Cerebellar nuclear complex (tissue), 1 donor: ENCODE results near the gene CLIP4.
"Not testable (repeated sequence)": the region's sequence is repeated elsewhere in the genome, so short reads cannot be mapped to it uniquely, and the experiment has no call there.

Source experiments
- DNase-seq, 2 experiments: peaks; one replicate each; lab custom pipeline; 2025; lab: John Stamatoyannopoulos, UW

CLIP4 gene

GRCh38 chr2:29100564-29100963, 14.7 kb upstream of the CLIP4 start:
- no peak for DNase-seq

GRCh38 chr2:29104688-29105087, 10.5 kb upstream of the CLIP4 start:
- DNase-seq = no peak

- DNase-seq = no peak
Measured at GRCh38 chr2:29105375-29105774, 9.8 kb upstream of the CLIP4 start.

GRCh38 chr2:29106256-29106655, 9.0 kb upstream of the CLIP4 start:
- no peak for DNase-seq

GRCh38 chr2:29106980-29107388, 8.2 kb upstream of the CLIP4 start:
- DNase-seq = no peak

- DNase-seq = not testable (repeated sequence)
Measured at GRCh38 chr2:29107547-29107946, 7.7 kb upstream of the CLIP4 start.

GRCh38 chr2:29108225-29108624, 7.0 kb upstream of the CLIP4 start:
- DNase-seq = no peak

GRCh38 chr2:29109246-29109645, 6.0 kb upstream of the CLIP4 start:
- no peak for DNase-seq

GRCh38 chr2:29110916-29111535, 4.2 kb upstream of the CLIP4 start:
- no peak for DNase-seq

GRCh38 chr2:29112379-29112778, 2.8 kb upstream of the CLIP4 start:
- DNase-seq = no peak

- no peak for DNase-seq
Measured at GRCh38 chr2:29113027-29113686, 2.1 kb upstream of the CLIP4 start.

GRCh38 chr2:29113891-29114321, 1.3 kb upstream of the CLIP4 start:
- DNase-seq = no peak

- DNase-seq = no peak
Measured at GRCh38 chr2:29114586-29114945, 649 bp upstream of the CLIP4 start.

- peak in 1 of 2 experiments; percentile 65 for DNase-seq
Measured at GRCh38 chr2:29115797-29116781, 874 bp downstream of the CLIP4 start.

GRCh38 chr2:29117636-29118303, 2.6 kb downstream of the CLIP4 start:
- no peak for DNase-seq

GRCh38 chr2:29119211-29119610, 4.0 kb downstream of the CLIP4 start:
- DNase-seq = no peak

GRCh38 chr2:29120846-29121245, 5.6 kb downstream of the CLIP4 start:
- no peak for DNase-seq

- no peak for DNase-seq
Measured at GRCh38 chr2:29123617-29124349, 8.6 kb downstream of the CLIP4 start.

- no peak for DNase-seq
Measured at GRCh38 chr2:29124504-29124903, 9.3 kb downstream of the CLIP4 start.

- DNase-seq = no peak
Measured at GRCh38 chr2:29129586-29130281, 14.5 kb downstream of the CLIP4 start.

GRCh38 chr2:29130295-29130694, 15.1 kb downstream of the CLIP4 start:
- no peak for DNase-seq
